Mammary epithelial cell (primary cell): ENCODE results near the gene RNF148.

ENCODE experiments used
- EZH2 ChIP-seq: IDR thresholded peaks from 2 replicates; pipeline ENCODE4 v1.6.1; 2012; ENCODE audit warnings: low read length, inconsistent platforms, borderline replicate concordance
- TF ChIP-seq, protein P1 (sequence below), 2 donors: IDR thresholded peaks in 1 of 2; conservative IDR thresholded peaks in 1 of 2; 2 replicates each; pipeline ENCODE4 v1.5.1; 2011 to 2012; ENCODE audit warnings: inconsistent platforms in 2 of 2, low read length in 2 of 2, mild to moderate bottlenecking in 2 of 2, control low read depth in 1 of 2, low read depth in 1 of 2; ENCODE audit not compliant: insufficient read depth in 1 of 2; ENCODE audit errors: extremely low read depth in 1 of 2

DNA sequence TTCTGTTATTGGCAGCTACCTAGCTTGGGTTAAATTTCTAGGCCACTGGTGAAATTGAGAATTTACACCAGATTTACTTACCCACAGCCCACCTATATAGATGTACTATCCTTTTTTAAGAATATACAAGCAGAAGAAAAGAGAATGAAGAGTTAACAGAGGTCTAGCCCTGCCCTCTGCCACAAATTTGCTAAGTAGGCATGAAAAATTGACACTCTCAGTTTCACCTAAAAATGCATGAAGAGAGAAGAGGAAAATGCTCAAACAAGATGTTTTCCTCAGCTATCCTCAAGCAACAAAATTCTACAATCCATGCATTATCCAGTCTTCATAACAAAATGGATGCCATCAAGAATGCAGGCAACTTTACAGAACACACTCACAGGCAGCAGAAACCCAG lies 24.6 kb upstream of the RNF148 start:
- TF ChIP-seq, protein P1, sequence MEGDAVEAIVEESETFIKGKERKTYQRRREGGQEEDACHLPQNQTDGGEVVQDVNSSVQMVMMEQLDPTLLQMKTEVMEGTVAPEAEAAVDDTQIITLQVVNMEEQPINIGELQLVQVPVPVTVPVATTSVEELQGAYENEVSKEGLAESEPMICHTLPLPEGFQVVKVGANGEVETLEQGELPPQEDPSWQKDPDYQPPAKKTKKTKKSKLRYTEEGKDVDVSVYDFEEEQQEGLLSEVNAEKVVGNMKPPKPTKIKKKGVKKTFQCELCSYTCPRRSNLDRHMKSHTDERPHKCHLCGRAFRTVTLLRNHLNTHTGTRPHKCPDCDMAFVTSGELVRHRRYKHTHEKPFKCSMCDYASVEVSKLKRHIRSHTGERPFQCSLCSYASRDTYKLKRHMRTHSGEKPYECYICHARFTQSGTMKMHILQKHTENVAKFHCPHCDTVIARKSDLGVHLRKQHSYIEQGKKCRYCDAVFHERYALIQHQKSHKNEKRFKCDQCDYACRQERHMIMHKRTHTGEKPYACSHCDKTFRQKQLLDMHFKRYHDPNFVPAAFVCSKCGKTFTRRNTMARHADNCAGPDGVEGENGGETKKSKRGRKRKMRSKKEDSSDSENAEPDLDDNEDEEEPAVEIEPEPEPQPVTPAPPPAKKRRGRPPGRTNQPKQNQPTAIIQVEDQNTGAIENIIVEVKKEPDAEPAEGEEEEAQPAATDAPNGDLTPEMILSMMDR (conservative IDR thresholded peaks at IDR 0.05 in 1 of 2, IDR thresholded peaks at IDR 0.05 in 1 of 2; ENCODE audit: extremely low read depth in 1 of 2, insufficient read depth in 1 of 2, low read depth in 1 of 2, low read length in 2 of 2), result no peak
- no peak for TF ChIP-seq EZH2
